CD4-positive, alpha-beta T cell treated with Interleukin-15 for 4 hours (primary cell): ENCODE data around the gene UTS2B.

Experiments
- DNase-seq: peaks from one replicate; pipeline ENCODE4 v3.0.0-alpha.2; 2020; ENCODE audit warnings: low spot score

UTS2B gene

DNA sequence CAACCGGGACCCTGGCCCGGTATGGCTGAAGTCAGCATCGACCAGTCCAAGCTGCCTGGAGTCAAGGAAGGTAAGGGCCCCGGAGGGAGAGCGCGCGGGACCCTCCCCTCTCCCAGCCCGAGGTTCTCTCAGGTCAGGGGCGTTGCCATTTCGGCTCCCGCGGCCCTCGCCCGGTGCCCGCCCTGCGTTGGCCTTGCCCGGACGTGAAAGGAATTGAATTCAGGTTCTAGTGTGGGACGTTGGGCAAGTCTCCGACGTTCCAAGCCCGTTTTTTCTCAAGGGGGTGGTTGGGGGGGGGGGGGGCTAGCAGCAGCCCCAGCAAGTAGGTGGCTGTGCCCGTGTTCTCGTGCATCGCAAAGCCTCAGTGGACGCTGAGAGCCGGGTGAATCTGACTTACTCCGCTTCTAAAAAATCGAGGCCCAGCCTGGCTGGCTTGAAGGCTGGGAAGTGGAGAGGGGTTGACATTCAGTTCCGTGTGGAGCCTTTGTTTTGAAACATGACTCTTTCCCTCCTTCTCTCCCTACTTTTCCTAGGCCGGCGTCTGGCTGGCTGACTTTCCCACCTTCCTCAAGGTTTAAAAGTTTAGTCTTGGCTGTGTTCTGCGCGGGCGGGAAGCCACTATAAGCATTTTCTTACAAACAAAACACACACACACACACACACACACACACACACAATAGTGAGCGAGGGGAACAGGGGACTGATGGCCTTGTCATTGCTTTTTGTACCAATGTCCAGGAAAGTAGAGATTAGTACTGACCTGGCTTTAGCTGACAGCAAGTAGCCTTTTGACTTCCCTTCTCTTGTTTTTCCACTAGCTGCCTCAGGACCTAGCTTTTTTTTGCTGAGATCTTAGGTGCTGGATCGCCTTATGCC, at the start of gene UTS2B:
Gene UTS2B (minus strand): TSS at position 873 of the 876 bp plus-strand sequence. CDS start 48,337 bp downstream, outside the sequence.
- DNase-seq = no peak

DNA sequence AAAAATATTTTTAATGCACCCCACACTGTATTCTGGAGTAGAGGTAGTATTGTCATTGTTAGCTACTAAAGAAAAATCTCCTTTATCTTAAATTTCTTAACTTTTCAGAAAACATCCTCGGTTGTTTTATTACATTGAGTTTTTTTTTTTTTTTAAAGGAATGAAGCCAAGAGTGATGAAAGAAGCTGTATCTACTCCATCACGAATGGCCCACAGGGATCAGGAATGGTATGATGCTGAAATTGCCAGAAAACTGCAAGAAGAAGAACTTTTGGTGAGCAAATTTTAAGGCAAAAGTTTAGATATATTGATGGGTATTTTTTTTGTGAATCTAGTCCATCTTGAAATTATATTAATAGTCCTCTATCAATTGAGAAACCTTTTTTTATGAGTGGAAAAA, 49.7 kb upstream of the UTS2B start:
- no peak for DNase-seq

- DNase-seq = no peak
Observed at GRCh38 chr3:191379446-191379845, 49.1 kb upstream of the UTS2B start.

DNA sequence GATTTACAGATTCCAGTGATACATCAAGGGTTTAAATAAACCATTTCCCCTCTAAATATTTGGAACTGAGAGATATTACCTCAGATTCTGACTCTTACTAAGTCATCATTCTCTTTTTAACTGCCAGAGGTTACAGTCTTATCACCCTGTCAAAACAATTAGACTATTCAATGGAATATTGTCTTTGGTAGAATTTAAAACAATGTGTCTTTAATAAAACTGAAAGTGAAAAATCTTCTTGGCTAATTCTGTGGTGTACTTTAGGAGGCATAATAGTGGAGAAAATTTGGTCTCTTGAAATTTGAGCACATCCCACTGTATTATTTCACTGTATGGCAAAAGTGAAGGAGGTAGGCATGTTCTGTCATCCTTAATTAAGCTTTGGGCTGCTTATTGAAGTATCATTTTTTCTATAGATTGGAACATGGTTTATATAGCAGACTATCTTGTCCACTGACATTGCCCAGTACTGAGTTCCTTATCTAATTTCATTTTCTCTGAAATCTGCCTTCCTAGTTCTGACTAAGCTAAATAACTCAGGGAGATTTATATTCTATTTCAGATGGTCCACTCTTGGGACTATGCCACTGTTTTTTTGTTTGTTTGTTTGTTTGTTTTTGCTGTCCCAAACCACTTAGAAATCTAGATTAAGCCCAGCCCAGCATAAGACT, 48.0 kb upstream of the UTS2B start:
- DNase-seq = no peak

DNA sequence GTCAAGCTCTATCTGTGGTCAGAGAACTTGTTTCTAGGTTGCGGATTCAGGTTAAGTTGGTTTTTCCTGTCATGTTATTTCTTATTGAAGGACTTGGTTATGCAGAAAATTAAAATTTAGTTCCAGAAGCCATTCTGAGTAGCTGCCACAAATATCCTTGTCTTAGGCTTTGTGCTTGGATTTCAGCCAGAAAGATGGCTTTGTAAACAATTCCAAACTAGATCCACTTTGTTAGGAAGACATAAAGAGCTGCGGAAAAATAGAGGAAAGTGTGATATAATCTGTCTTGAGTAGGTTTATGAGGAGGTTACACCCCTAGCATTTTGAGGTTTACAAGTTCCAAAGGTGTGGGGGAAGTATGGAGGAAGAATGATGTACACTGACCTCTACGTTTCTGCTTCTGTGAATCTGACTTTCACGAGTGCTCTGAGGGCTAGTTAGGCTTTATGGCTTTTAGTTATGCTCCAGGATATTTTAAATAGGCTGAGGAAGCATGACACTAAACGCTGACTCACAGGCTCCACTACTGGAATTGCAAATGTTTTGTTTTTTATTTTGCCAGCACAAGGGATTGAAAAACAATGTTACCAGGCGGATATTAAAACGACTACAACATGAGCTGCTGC, 46.3 kb upstream of the UTS2B start:
- no peak for DNase-seq

GRCh38 chr3:191373327-191373726, 43.0 kb upstream of the UTS2B start:
- no peak for DNase-seq

DNA sequence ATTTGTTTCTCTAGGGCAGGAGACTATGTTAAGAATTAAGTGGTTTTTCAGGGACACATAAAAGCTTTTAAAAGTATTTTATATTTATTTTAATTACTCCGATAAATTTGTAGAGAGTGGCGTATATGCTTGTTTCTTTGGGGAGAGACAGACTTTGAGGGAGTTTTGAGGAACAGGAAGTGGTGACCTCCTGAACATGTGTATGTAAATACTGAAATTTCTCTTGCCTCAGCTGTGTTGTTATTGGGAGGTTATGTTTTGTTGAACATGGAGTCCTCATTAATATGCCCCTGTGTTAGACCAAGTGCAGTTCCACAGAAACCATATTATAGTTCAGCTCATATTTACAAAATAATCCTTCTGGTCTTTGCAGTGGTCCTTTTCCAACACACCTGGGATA, 41.8 kb upstream of the UTS2B start:
- DNase-seq = no peak

GRCh38 chr3:191369616-191370010, 39.3 kb upstream of the UTS2B start:
- no peak for DNase-seq

- no peak for DNase-seq
Observed at GRCh38 chr3:191368755-191369615, 38.7 kb upstream of the UTS2B start.

DNA sequence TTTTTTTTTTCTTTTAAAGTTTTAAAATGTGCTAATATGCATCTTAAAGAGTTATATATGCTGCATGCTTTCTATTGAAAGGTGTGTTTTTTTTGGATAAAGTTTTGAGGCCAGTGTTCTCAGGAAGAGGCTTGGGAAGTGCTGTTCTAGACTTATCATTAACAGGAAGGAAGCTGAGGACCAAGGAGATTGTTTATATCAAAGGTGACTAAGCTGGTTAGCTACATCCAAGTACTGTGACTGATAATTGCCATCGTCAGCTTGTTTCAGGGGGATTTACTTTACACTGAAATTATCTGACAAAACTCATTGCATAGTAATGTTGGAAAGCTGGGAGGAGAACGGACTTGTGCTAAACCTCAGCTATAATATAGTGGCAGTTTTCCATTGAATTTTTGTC, 36.3 kb upstream of the UTS2B start:
- no peak for DNase-seq

DNA sequence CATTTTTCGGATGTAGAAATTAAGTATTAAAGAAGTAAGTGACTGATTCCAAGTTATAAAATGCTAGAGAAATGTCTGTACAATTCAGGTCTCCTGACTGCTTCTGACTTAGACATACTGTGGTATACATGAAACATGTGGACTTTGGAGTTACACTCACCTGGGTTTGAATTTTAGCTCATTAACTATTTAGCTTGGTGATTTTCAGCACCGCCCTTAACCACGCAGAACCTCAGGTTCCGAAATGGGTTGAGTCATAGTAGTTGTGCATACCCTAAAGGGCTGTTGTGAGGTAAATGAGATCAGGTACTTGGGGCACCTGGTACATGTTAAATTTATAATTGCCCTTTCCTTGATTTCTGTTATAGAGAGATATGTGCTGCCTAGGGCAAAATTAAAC, 32.9 kb upstream of the UTS2B start:
- DNase-seq = no peak

GRCh38 chr3:191362524-191363090, 32.3 kb upstream of the UTS2B start:
- no peak for DNase-seq

DNA sequence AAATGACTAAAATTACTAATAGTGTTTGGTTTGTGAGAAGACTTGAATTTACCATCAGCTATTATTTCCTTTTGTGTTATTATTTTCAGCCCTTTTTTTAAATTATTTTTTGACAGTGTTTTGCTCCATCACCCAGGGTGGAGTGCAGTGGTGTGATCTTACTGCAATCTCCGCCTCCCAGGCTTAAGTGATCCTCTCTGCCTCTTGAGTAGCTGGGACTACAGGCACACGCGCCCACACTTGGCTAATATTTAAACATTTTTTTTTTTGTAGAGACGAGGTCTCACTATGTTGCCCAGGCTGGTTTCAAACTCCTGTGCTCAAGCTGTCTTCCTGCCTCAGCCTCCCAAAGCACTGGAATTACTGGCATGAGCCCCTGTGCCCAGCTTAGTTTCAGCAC, 31.7 kb upstream of the UTS2B start:
- no peak for DNase-seq

DNA sequence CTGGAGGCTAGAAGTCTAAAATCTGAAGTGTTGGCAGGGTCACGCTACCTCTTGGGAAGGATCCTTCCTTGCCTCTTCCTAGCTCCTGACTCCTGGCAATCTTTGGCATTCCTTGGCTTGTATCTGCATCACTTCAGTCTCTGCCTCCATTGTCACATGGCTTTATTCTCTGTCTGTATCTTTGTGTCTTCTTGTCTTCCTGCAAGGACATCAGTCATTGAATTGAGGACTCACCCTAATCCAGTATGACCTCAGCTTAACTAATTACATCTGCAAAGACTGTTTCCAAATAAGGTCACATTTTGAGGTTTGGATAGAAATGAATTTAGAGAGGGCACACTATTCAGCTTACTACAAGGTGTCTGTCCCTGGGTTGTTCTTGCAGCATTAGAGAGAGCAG, 31.1 kb upstream of the UTS2B start:
- DNase-seq = no peak

DNA sequence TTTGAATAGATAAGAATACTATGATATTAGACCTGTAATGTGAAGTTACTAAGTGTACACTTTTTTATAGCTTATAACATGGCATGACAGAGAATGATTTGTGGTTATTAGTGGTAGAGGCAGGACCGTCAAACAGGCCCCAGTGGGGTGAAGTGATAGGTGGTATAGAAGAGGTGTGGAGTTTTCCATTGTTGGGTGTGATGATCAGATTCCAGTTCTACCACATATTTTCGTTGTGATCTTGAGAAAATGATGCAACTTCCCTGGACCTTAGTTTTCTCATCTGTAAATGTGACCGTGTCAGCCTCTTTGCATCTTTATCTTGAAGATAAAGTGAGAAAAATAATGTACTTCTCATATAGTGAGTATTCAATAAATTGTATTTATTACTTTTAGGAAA, 30.3 kb upstream of the UTS2B start:
- no peak for DNase-seq

DNA sequence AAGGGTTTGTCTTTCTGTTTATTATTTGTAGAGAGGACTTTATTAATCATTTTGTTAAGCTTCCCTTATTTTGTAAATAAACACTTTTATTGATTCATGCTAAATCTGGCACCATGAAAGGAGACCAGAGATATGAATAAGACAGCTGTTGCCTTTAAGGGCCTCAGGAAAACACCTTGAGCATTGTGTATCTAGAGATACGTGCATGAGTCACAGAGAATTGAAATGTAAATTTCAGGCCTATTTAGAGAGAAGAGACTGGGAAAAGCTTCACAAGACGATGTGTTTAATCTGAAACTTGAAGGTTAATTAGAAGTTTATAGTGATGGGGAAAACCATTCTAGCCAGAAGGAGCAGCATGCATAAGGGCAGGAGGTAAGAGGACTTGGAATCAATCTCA, 28.6 kb upstream of the UTS2B start:
- DNase-seq = no peak

DNA sequence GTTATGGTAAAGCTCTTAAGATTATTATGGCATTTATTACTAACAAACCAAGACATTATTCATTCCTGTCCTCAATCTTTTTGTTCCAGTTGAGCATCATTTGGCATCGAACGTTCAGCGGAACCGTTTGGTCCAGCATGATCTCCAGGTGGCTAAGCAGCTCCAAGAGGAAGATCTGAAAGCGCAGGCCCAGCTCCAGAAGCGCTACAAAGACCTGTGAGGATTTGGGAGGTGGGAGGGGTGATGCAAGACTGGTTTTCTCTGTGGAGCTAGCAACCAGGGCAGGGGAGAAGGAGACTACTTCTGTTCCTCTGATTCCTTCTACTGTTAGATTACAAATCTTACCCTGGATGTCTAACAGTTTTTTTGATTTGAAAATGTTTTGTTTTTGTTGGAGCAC, 27.6 kb upstream of the UTS2B start:
- no peak for DNase-seq

DNA sequence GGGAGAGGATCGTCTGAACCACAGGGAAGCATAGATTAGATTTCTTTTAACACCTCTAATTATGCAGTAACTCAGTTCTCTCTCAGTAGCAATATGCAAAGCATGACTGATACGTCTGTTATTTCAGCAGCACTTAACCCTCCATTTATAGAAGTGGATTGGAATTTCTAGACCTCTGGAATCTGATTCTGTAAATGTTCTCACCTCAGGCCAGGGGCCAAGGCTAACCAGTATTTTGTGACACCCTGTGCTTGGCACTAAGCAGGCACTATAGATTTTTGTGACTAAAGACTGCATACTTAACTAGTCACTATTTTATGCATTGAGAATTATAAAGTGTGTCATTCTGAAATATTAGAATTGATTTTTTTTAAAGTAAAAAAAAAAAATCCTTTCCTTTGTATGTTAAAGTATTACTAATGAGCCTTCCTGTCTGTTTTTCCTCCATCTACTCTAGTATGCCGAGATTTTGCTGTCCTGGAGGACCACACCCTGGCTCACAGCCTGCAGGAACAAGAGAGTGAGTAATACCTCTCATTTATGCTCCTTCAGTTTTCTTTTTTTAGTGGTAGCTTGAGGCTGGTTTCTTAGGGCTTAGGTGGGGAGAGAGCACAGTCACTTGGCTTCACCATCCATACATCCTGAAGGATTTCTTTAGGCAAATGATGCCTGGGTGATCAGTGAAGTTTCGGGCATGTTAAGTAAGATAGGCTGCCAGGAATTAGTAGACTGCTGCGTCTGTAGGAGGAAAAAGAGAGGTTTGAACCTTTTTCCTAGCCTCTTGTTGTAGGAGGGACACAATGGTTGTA, 26.5 kb upstream of the UTS2B start:
- DNase-seq = no peak

DNA sequence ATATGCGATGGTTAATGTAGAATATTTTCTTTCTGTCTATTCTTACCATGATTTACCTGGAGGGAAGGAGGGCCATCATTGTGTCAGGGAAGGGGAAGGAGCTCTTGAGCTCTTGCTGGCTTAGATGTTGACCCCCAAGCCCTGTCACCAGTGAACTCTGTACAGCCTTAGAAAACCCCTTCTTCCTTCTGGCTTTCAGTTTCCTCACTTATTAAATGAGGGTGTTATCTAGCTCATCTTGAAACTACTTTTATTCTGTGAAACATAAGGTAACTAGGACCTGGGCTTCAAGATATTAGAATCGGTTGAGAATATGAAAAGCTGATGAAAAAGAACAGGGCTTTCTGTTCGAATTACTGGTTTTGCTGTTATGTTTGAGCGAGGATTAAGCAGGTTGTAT, 25.1 kb upstream of the UTS2B start:
- DNase-seq = no peak

GRCh38 chr3:191353022-191353777, 22.9 kb upstream of the UTS2B start:
- DNase-seq = no peak
